ENCODE results near the gene GPS1. TPM values are rescaled to one million over a fixed set of nuclear protein-coding genes. Genes with fewer than 3 reads are reported as not detected.

The GPS1 gene
- total RNA-seq, 2 experiments from 2014 or later, result 94.2 to 103 TPM

- H3K4me3 Mint-ChIP-seq, result no peak overlapping the region
- no peaks in the 10 kb centered on the region for H3K36me3 Mint-ChIP-seq
- no peak for DNase-seq
- no peak overlapping the region for H3K27ac Mint-ChIP-seq
- no peaks in the 10 kb centered on the region for H3K4me1 Mint-ChIP-seq
- no peaks in the 10 kb centered on the region for H3K9me3 Mint-ChIP-seq
- no peaks in the 10 kb centered on the region for H3K27me3 Mint-ChIP-seq
These were observed 40.0 kb upstream of the GPS1 start for GRCh38 chr17:82011617-82012187.

- Mint-ChIP-seq H3K4me1 (no peaks in the 10 kb centered on the region), H3K36me3 (no peaks in the 10 kb centered on the region), H3K4me3 (no peak overlapping the region), H3K27ac (no peak overlapping the region), H3K27me3 (no peaks in the 10 kb centered on the region), H3K9me3 (no peaks in the 10 kb centered on the region)
- DNase-seq, result no peak
These were observed 39.4 kb upstream of the GPS1 start for GRCh38 chr17:82012261-82012639.

DNA sequence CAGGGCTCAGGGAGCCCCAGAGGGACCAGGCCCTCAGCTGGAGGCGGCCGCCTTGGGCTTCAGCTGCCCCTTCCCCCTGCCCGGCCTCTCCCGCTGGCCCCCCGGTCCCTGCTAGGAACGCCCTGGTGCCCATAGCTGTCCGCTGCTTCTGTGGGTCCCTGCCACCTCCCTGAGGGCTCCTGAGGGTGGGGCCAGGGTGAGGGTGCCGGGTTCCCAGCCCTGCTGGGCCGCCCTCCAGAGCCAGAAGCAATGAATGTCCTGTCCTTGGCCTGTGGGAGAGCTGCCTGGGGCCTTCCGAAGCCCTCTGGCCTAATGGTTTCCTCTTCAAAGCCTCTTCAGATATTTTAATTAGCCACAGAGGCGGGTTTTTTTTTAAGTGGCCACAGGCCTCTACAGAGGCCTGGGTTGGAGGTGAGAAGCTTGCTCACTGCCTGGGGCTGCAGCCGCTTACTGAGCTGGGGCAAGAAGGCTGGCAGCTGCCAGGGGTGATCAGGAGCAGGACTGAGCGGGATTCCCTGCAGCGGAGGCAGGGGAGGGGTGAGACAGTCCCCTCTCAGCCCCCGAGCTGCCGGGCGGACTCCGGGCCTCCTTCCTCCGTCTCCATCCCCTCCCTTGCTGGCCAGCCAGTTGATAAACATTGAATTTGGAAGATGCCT is 38.9 kb upstream of the GPS1 start:
- H3K4me3 Mint-ChIP-seq, result no peak overlapping the region
- DNase-seq, result no peak
- H3K27me3 Mint-ChIP-seq, result no peaks in the 10 kb centered on the region
- H3K4me1 Mint-ChIP-seq, result no peaks in the 10 kb centered on the region
- H3K36me3 Mint-ChIP-seq, result no peaks in the 10 kb centered on the region
- no peak overlapping the region for H3K27ac Mint-ChIP-seq
- no peaks in the 10 kb centered on the region for H3K9me3 Mint-ChIP-seq

GRCh38 chr17:82013341-82013740 is 38.4 kb upstream of the GPS1 start:
- H3K4me1 Mint-ChIP-seq, result no peaks in the 10 kb centered on the region
- no peak overlapping the region for H3K4me3 Mint-ChIP-seq
- no peak overlapping the region for H3K27ac Mint-ChIP-seq
- no peaks in the 10 kb centered on the region for H3K27me3 Mint-ChIP-seq
- no peaks in the 10 kb centered on the region for H3K9me3 Mint-ChIP-seq
- DNase-seq, result no peak
- H3K36me3 Mint-ChIP-seq, result no peaks in the 10 kb centered on the region

- DNase-seq, result no peak
- no peak overlapping the region for H3K27ac Mint-ChIP-seq
- H3K4me1 Mint-ChIP-seq, result no peaks in the 10 kb centered on the region
- no peaks in the 10 kb centered on the region for H3K9me3 Mint-ChIP-seq
- no peaks in the 10 kb centered on the region for H3K36me3 Mint-ChIP-seq
- H3K4me3 Mint-ChIP-seq, result no peak overlapping the region
- H3K27me3 Mint-ChIP-seq, result no peaks in the 10 kb centered on the region
These were observed 37.9 kb upstream of the GPS1 start for GRCh38 chr17:82013772-82014321.

- H3K9me3 Mint-ChIP-seq, result no peaks in the 10 kb centered on the region
- H3K36me3 Mint-ChIP-seq, result no peaks in the 10 kb centered on the region
- DNase-seq, result no peak
- no peak overlapping the region for H3K4me3 Mint-ChIP-seq
- H3K27me3 Mint-ChIP-seq, result no peaks in the 10 kb centered on the region
- H3K4me1 Mint-ChIP-seq, result peaks cover 1% of the 10 kb centered on the region
- no peak overlapping the region for H3K27ac Mint-ChIP-seq
These were observed 37.3 kb upstream of the GPS1 start for GRCh38 chr17:82014432-82014831.

DNA sequence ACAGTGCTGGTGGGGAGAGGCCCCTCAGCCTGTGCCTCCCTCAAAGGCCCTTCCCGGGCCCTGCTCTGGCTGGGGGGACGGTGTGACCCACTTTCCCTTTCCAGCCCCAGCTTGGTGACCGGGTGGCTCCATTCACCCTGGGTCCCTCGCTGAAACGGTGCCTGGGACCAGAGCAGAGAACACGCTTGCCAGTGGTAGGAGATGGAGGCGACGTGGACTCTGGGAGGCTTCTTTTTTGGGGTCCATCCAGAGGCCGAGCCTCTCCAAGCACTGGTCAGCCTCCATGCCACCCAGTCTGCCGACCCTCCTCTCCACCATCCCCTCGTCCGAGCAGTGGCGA is 36.8 kb upstream of the GPS1 start:
- no peak overlapping the region for H3K27ac Mint-ChIP-seq
- H3K9me3 Mint-ChIP-seq, result no peaks in the 10 kb centered on the region
- no peaks in the 10 kb centered on the region for H3K36me3 Mint-ChIP-seq
- H3K4me1 Mint-ChIP-seq, result peaks cover 1% of the 10 kb centered on the region
- no peaks in the 10 kb centered on the region for H3K27me3 Mint-ChIP-seq
- no peak overlapping the region for H3K4me3 Mint-ChIP-seq
- DNase-seq, result no peak

GRCh38 chr17:82015311-82015971 is 36.3 kb upstream of the GPS1 start:
- no peaks in the 10 kb centered on the region for H3K9me3 Mint-ChIP-seq
- H3K4me1 Mint-ChIP-seq, result peaks cover 1% of the 10 kb centered on the region
- no peaks in the 10 kb centered on the region for H3K27me3 Mint-ChIP-seq
- H3K27ac Mint-ChIP-seq, result no peak overlapping the region
- no peak for DNase-seq
- H3K36me3 Mint-ChIP-seq, result no peaks in the 10 kb centered on the region
- H3K4me3 Mint-ChIP-seq, result no peak overlapping the region

DNA sequence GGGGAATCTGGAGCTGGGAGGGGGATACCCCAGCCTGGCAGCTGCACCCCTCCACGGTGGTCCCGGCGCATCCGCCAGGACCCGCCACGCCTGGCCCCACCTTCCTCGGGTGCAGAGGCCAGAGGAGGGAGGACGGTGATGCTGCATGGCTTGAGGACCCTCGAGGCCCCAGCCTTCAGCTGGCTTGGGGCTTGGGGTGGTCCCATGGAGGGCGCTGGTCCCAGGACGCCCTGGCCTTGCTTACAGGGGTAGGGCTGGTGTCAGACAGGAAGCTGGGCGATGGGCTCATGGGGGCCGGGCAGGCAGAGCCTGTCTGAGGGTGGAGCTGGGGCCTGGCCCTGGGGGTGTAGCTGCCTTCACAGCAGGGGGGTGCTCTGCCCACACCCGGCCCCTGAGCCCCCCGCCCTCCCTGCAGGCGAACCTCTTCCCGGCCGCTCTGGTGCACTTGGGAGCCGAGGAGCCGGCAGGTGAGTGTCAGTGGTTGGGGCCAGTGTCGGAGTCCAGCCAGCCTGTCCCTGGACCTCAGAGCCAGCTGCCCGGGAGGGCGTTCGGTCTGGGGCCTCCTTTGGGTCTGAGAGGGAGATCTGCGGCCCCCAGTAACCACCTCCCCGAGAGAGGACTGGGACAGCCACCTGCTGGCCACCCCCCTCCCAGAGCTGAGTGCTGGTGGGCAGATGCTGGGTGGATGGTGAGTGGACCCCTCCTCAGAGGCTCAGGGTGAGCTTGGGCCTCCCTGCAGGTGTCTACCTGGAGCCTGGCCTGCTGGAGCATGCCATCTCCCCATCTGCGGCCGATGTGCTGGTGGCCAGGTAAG is 35.4 kb upstream of the GPS1 start:
- H3K9me3 Mint-ChIP-seq, result no peaks in the 10 kb centered on the region
- no peak overlapping the region for H3K27ac Mint-ChIP-seq
- H3K36me3 Mint-ChIP-seq, result no peaks in the 10 kb centered on the region

GRCh38 chr17:82016875-82017459 is 34.7 kb upstream of the GPS1 start:
- Mint-ChIP-seq H3K4me3 (no peak overlapping the region), H3K27me3 (no peaks in the 10 kb centered on the region), H3K9me3 (no peaks in the 10 kb centered on the region), H3K36me3 (no peaks in the 10 kb centered on the region), H3K4me1 (peaks cover 5% of the 10 kb centered on the region), H3K27ac (no peak overlapping the region)
- no peak for DNase-seq

More for the DNA sequence above, 35.4 kb upstream of the GPS1 start:
- H3K4me1 Mint-ChIP-seq, result peaks cover 1% of the 10 kb centered on the region
- DNase-seq, result no peak
- no peaks in the 10 kb centered on the region for H3K27me3 Mint-ChIP-seq
- no peak overlapping the region for H3K4me3 Mint-ChIP-seq

DNA sequence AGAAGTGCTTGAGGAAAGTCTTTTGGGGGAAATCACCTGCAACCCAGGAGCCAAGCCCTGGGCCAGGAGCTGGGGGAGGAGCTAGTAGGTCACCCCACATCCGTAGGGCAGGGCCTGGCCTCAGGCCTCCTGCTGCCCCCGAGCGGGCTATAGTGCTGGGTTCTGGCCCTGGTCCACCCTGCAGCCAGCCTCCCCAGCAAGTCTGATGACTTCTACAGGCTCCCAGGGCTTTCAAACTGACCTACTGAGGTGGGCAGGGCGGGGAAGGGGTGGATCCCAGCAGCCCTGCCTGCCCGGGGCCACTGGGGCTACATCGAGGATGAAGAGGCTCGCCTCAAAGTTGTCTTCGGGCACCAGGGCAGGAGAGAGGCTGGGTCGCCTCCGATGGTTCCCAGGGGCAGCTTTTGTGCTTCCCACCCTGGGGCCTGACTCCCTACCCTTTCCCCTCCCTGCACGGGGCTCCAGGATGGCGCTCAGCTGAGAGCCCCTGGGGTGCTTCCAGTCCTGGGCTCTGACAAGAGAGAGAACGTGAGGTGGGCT is 34.0 kb upstream of the GPS1 start:
- Mint-ChIP-seq H3K36me3 (no peaks in the 10 kb centered on the region), H3K4me1 (peaks cover 5% of the 10 kb centered on the region), H3K27me3 (no peaks in the 10 kb centered on the region), H3K4me3 (no peak overlapping the region), H3K27ac (no peak overlapping the region), H3K9me3 (no peaks in the 10 kb centered on the region)
- DNase-seq, result no peak

GRCh38 chr17:82018152-82018988 is 33.3 kb upstream of the GPS1 start:
- Mint-ChIP-seq H3K27me3 (no peaks in the 10 kb centered on the region), H3K4me3 (no peak overlapping the region), H3K27ac (no peak overlapping the region), H3K9me3 (no peaks in the 10 kb centered on the region), H3K36me3 (no peaks in the 10 kb centered on the region), H3K4me1 (peaks cover 5% of the 10 kb centered on the region)
- DNase-seq, result no peak

GRCh38 chr17:82018989-82019689 is 32.6 kb upstream of the GPS1 start:
- no peaks in the 10 kb centered on the region for H3K36me3 Mint-ChIP-seq
- no peaks in the 10 kb centered on the region for H3K27me3 Mint-ChIP-seq
- H3K9me3 Mint-ChIP-seq, result no peaks in the 10 kb centered on the region
- no peak overlapping the region for H3K4me3 Mint-ChIP-seq
- no peak for DNase-seq
- H3K27ac Mint-ChIP-seq, result no peak overlapping the region
- H3K4me1 Mint-ChIP-seq, result peaks cover 10% of the 10 kb centered on the region
